ENCODE results near the gene SLC5A5.

SLC5A5 gene

DNA sequence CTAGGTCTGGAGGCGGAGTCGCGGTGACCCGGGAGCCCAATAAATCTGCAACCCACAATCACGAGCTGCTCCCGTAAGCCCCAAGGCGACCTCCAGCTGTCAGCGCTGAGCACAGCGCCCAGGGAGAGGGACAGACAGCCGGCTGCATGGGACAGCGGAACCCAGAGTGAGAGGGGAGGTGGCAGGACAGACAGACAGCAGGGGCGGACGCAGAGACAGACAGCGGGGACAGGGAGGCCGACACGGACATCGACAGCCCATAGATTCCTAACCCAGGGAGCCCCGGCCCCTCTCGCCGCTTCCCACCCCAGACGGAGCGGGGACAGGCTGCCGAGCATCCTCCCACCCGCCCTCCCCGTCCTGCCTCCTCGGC is at the start of gene SLC5A5:
SLC5A5 (plus strand) TSS at position 68 of the 373 bp plus-strand sequence. CDS start 375 bp downstream, outside the sequence.
- H3K4me3 ChIP-seq (ENCODE audit: low read length): no peak within 1 kb of the TSS
- no peak for DNase-seq (ENCODE audit: low read depth)
- peaks cover 43% of the 10 kb centered on the region for H3K27me3 ChIP-seq (replicated peaks; ENCODE audit: control insufficient read depth, insufficient read depth, low read length)
- H3K9ac ChIP-seq (ENCODE audit: low read length): no peak within 1 kb of the TSS
- H3K4me1 ChIP-seq (ENCODE audit: control insufficient read depth, insufficient read depth, low read length): peaks cover 3% of the 10 kb centered on the region
- no peaks in the 10 kb centered on the region for H3K36me3 ChIP-seq (ENCODE audit: control insufficient read depth, insufficient read depth, low read length, severe bottlenecking)
- no peaks in the 10 kb centered on the region for H3K9me3 ChIP-seq (ENCODE audit: control insufficient read depth, low read length)

DNA sequence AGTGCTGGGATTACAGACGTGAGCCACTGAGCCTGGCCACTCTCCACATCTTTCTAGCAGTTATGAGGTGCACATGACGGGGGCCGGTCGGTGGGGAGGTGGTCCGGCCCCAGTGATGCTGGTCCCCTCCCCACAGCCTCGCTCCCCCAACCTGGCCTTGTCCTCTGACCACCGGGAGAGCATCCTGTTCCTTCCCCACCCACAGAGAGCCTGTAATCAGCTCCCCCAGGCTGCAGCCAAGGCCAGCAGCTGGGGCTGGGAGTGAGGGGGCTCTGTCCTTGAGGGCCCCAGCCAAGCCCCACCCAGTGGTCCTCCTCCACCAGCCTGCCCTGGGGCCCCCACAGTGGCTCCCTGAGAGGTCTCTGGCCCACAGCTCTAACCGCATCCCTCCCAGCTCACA is 47.4 kb upstream of the SLC5A5 start:
- H3K4me1 ChIP-seq (ENCODE audit: control insufficient read depth, insufficient read depth, low read length): no peaks in the 10 kb centered on the region
- no peaks in the 10 kb centered on the region for H3K9me3 ChIP-seq (ENCODE audit: control insufficient read depth, low read length)
- H3K36me3 ChIP-seq (ENCODE audit: control insufficient read depth, insufficient read depth, low read length, severe bottlenecking): no peaks in the 10 kb centered on the region
- DNase-seq (ENCODE audit: low read depth): no peak
- H3K27me3 ChIP-seq (replicated peaks; ENCODE audit: control insufficient read depth, insufficient read depth, low read length): no peaks in the 10 kb centered on the region
- H3K9ac ChIP-seq (ENCODE audit: low read length): no peak overlapping the region
- H3K4me3 ChIP-seq (ENCODE audit: low read length): no peak overlapping the region

DNA sequence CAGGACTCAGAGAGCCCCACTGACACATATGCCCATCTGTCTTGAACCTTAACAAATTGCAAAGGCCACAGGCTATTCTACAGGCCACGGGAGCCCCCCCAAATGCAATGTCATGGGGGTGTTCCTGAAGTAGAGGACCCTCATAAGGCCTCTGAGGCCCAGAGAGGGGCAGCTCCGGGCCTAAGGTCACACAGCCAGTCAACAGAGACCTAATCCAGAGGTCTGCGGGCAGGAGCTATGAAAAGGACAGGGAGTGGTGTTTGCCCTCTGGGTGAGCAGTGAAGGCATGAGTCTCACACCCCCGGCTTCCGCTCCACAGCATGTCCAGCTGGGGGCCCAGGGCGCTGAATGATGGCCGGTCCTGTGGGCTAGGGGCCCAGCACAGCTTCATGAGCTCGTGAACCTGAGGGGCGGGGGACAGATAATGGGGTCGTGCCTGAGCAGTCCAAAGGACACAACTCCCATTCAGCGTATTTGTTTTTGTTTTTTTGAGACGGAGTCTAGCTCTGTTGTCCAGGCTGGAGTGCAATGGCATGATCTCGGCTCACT is 45.2 kb upstream of the SLC5A5 start:
- no peak for DNase-seq (ENCODE audit: low read depth)
- Histone ChIP-seq H3K4me3 (ENCODE audit: low read length) (no peak overlapping the region), H3K9ac (ENCODE audit: low read length) (no peak overlapping the region), H3K36me3 (ENCODE audit: control insufficient read depth, insufficient read depth, low read length, severe bottlenecking) (no peaks in the 10 kb centered on the region), H3K27me3 (replicated peaks; ENCODE audit: control insufficient read depth, insufficient read depth, low read length) (peaks cover 4% of the 10 kb centered on the region), H3K4me1 (ENCODE audit: control insufficient read depth, insufficient read depth, low read length) (no peaks in the 10 kb centered on the region), H3K9me3 (ENCODE audit: control insufficient read depth, low read length) (no peaks in the 10 kb centered on the region)

DNA sequence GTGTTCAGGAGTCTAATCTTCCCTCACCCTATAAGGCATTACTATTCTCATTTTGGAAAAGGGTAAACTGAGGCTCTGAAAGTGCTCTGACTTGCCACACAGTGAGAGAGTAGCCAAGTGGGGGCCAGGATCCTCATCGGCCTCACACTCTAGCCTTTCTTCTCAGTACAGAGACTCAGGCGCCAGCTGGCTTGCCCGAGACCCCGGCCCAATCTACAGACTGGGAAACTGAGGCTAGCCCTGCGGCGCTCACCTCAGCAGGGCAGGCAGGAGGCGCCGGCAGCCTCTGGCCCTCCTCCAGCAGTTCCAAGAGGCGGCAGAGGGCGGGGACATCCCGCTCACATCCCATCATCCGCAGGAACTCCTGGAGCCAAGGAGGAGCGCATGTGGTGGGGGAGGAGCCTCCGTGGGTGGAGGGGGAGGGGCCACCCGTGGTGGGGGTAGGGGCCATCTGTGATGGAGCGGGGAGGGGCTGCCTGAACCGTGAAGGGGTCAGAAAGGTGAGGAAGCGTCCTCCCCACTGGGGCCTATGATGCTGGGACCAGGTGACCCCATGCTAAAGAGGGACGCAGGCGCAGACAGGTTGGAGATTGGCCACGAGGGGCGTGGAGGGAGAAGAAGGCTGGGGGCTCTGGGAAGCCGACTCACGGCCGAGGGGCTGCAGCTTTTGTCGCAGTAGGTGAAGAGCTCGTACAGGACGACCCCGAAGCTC is 41.7 kb upstream of the SLC5A5 start:
- no peaks in the 10 kb centered on the region for H3K9me3 ChIP-seq (ENCODE audit: control insufficient read depth, low read length)
- no peak overlapping the region for H3K4me3 ChIP-seq (ENCODE audit: low read length)
- peaks cover 4% of the 10 kb centered on the region for H3K27me3 ChIP-seq (replicated peaks; ENCODE audit: control insufficient read depth, insufficient read depth, low read length)
- H3K36me3 ChIP-seq (ENCODE audit: control insufficient read depth, insufficient read depth, low read length, severe bottlenecking): peaks cover 4% of the 10 kb centered on the region
- no peak overlapping the region for H3K9ac ChIP-seq (ENCODE audit: low read length)
- DNase-seq (ENCODE audit: low read depth): no peak
- no peaks in the 10 kb centered on the region for H3K4me1 ChIP-seq (ENCODE audit: control insufficient read depth, insufficient read depth, low read length)

DNA sequence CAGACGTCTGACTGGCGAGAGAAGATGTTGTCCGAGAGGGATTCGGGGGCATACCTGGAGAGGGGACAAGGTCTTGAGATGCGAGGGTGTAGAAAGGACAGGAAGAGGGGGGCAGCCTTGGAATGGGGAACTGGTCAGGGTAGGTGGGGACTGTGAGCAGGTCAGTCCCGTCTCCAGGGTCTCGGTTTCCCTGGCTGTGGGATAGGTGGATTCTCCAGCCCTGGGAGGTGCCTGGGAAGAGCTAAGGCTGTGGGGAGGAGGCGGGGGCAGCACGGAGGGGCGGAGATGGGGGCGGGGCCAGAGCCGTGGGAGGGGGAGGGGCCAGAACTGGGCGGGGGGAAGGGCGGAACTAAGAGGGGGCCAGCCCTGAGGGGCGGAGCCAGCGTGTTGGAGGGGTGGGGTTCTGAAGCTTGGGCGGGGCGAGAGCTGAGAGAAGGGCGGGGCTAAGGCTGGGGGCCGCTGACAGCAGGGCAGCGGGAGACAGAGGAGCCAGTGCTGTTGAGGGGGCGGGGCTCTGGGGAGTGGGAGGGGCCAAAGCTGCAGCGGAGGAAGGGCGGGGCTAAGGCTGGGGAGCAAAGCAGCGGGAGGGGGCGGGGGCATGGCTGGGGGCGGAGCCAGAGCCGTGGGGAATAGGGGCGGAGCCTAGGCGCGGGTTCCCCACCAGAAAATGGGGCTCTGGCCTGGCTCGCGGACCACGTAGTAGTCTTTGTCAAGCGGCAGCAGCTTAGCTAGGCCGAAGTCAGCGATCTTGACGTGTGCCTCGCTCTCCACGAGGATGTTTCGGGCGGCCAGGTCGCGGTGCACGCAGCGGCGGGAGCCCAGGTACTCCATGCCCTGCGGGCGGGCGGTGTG is 41.0 kb upstream of the SLC5A5 start:
- DNase-seq (ENCODE audit: low read depth): peak; percentile 55
- peaks cover 4% of the 10 kb centered on the region for H3K36me3 ChIP-seq (ENCODE audit: control insufficient read depth, insufficient read depth, low read length, severe bottlenecking)
- no peaks in the 10 kb centered on the region for H3K4me1 ChIP-seq (ENCODE audit: control insufficient read depth, insufficient read depth, low read length)
- H3K9ac ChIP-seq (ENCODE audit: low read length): no peak overlapping the region
- peaks cover 4% of the 10 kb centered on the region for H3K27me3 ChIP-seq (replicated peaks; ENCODE audit: control insufficient read depth, insufficient read depth, low read length)
- no peak overlapping the region for H3K4me3 ChIP-seq (ENCODE audit: low read length)
- no peaks in the 10 kb centered on the region for H3K9me3 ChIP-seq (ENCODE audit: control insufficient read depth, low read length)

DNA sequence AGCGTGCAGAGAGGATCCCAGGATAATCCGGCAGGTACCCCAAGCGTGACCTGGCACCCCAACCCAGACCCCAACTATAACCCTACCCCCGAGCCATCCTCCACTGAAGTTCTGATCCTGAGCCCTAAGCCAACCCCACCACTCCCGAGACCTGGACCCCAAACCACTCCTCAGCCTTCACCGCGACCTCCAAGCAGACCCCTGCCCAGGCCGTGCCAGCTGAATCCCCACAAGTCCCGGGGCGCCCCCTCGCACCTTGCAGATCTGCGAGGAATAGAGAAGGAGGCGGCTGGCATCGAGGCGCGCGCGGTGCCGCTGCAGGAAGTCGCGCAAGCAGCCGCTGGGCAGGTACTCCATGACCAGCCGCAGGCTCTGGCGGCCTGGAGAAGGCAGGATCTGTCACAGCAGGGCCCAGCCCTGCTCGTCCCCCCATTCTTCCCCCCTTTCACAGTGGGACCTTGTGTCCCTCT is 40.3 kb upstream of the SLC5A5 start:
- Histone ChIP-seq H3K4me3 (ENCODE audit: low read length) (no peak overlapping the region), H3K9me3 (ENCODE audit: control insufficient read depth, low read length) (no peaks in the 10 kb centered on the region), H3K27me3 (replicated peaks; ENCODE audit: control insufficient read depth, insufficient read depth, low read length) (peaks cover 4% of the 10 kb centered on the region), H3K4me1 (ENCODE audit: control insufficient read depth, insufficient read depth, low read length) (no peaks in the 10 kb centered on the region), H3K9ac (ENCODE audit: low read length) (no peak overlapping the region), H3K36me3 (ENCODE audit: control insufficient read depth, insufficient read depth, low read length, severe bottlenecking) (peaks cover 4% of the 10 kb centered on the region)
- no peak for DNase-seq (ENCODE audit: low read depth)

DNA sequence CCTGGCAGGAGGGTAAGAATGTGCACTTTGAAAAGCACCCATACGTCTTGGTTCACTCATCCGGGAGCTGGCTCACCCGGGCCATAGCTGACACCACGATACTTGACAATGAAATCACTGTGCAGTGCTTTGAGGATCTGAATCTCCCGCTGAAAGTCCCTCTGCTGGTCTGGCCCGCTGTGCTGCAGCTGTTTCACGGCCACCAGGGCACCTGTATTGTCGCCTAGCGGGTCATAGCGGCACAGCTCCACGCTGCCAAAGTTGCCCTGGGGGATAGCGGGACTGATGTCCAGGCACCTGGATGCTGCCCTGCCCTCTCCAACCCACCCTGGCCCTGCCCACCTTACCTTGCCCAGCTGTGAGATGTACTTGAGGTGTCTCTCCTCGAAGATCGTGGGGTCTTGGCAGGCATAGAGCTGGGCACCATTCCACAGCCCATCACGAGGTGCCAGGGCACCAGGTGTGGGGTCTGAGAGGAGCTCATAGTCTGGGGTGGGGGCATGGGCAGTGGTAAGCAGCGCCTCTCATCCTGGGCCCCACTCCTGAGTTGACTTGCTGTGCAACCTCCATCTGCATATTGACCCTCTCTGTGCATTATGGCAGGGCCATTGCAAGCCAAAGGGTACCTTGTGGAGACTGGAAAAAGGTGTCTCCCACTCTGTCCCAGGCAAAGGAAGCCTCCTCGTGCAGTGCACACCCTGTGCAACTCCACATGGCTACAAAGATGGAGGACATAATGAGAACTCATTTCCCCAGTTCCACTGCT is 39.1 kb upstream of the SLC5A5 start:
- Histone ChIP-seq H3K9me3 (ENCODE audit: control insufficient read depth, low read length) (no peaks in the 10 kb centered on the region), H3K36me3 (ENCODE audit: control insufficient read depth, insufficient read depth, low read length, severe bottlenecking) (peaks cover 5% of the 10 kb centered on the region), H3K4me1 (ENCODE audit: control insufficient read depth, insufficient read depth, low read length) (no peaks in the 10 kb centered on the region), H3K27me3 (replicated peaks; ENCODE audit: control insufficient read depth, insufficient read depth, low read length) (peaks cover 4% of the 10 kb centered on the region), H3K9ac (ENCODE audit: low read length) (no peak overlapping the region), H3K4me3 (ENCODE audit: low read length) (no peak overlapping the region)
- DNase-seq (ENCODE audit: low read depth): no peak

DNA sequence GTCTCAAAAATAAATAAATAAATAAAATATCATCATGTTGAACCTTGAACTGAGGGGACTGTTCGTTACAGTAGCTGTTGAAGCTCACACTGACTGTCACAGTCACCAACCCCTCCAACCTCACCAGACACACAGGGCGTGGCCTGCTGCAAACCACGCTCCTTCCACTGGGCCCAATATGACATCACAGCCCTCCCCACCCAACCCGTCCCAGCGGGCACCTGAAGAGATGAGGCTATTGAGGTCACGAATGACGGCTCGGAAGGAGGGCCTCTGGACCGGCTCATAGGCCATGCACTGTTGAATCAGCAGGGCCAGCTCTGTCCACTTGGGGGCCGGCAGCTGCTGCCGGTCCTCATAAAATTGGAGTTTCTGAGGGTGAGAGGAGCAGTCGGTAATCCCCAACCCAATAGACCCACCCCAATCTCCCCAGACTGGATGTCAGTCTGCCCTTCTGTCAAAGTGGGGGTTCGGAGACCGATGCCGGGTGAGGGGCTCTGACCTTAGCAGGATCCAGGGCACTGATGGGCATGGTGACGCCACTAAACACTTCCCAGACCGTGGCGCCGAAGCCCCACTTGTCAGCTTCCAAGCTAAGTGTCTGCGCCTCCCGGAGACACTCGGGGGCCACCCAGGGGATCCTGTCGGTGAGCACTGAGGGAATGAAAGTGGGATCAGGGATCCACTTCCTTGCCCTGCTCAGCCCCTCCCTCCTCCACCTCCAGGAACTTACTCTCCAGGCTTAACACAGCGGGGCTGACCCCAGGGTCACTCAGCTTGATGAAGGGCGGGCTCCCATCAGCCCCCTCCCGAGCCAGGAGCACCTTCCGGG is 37.2 kb upstream of the SLC5A5 start:
- peaks cover 11% of the 10 kb centered on the region for H3K36me3 ChIP-seq (ENCODE audit: control insufficient read depth, insufficient read depth, low read length, severe bottlenecking)
- DNase-seq (ENCODE audit: low read depth): no peak
- no peak overlapping the region for H3K9ac ChIP-seq (ENCODE audit: low read length)
- H3K9me3 ChIP-seq (ENCODE audit: control insufficient read depth, low read length): no peaks in the 10 kb centered on the region
- H3K4me3 ChIP-seq (ENCODE audit: low read length): no peak overlapping the region
- peaks cover 4% of the 10 kb centered on the region for H3K4me1 ChIP-seq (ENCODE audit: control insufficient read depth, insufficient read depth, low read length)
- peaks cover 4% of the 10 kb centered on the region for H3K27me3 ChIP-seq (replicated peaks; ENCODE audit: control insufficient read depth, insufficient read depth, low read length)

DNA sequence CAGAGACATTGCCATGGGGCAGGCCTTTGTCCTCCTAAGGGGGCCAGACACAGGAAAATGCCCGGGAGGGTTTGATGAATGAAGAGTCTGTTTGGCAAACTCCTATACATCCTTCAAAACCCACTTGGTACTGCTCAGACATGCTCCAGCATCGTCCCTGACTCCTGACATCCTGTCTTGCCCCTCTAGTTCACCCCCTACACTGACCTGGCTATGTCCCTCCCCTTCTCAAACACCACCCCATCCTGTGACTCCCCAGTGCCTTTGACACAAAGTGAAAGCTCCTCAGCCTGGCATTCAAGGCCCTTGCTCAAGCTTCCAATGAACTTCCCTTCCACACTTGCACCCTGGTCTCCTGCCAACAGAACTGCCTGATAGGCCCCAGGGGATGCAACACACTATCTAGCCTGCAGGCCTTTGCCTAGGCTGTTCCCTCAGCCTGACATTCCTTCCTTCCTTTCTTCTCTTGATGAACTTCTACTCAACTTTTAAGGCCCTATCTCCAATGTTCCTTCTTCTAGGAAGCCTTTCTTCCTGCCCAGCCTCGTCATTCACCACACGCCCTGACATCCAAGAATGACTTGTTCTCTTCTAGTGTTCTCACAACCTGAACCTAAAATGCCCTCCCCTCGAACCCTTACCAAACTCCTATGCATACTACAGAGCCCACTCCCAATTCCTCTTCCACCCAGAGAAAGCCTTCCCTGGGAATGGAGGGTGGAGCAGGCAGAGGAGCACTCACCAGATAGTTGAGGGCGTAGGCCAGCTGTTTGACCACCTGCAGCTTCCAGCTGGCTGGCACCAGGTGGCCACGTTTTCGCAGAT is 36.4 kb upstream of the SLC5A5 start:
- no peak for DNase-seq (ENCODE audit: low read depth)
- H3K36me3 ChIP-seq (ENCODE audit: control insufficient read depth, insufficient read depth, low read length, severe bottlenecking): peaks cover 11% of the 10 kb centered on the region
- H3K9ac ChIP-seq (ENCODE audit: low read length): no peak overlapping the region
- H3K27me3 ChIP-seq (replicated peaks; ENCODE audit: control insufficient read depth, insufficient read depth, low read length): peaks cover 2% of the 10 kb centered on the region
- no peak overlapping the region for H3K4me3 ChIP-seq (ENCODE audit: low read length)
- peaks cover 4% of the 10 kb centered on the region for H3K4me1 ChIP-seq (ENCODE audit: control insufficient read depth, insufficient read depth, low read length)
- no peaks in the 10 kb centered on the region for H3K9me3 ChIP-seq (ENCODE audit: control insufficient read depth, low read length)

DNA sequence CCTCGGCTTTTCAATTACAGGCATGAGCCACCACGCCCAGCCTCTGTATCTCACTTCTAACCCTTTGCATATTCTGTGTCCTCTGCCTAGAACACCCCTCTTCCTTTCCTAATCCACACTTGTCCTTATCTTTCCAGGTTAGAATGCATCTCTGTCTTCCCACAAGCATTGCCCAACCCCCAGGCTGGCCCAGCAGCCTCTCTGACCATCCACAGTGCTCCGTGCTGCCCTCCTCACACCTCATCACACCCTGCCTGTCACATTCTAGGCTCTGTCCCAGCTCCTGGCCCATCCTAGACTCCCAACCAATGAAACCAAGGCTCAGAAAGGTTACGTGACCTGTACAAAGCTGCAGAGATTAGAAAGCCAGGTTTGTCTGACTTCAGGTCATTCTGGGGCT is 35.2 kb upstream of the SLC5A5 start:
- peaks cover 5% of the 10 kb centered on the region for H3K4me1 ChIP-seq (ENCODE audit: control insufficient read depth, insufficient read depth, low read length)
- H3K9me3 ChIP-seq (ENCODE audit: control insufficient read depth, low read length): no peaks in the 10 kb centered on the region
- DNase-seq (ENCODE audit: low read depth): no peak
- H3K27me3 ChIP-seq (replicated peaks; ENCODE audit: control insufficient read depth, insufficient read depth, low read length): peaks cover 7% of the 10 kb centered on the region
- peaks cover 11% of the 10 kb centered on the region for H3K36me3 ChIP-seq (ENCODE audit: control insufficient read depth, insufficient read depth, low read length, severe bottlenecking)
- no peak overlapping the region for H3K4me3 ChIP-seq (ENCODE audit: low read length)
- no peak overlapping the region for H3K9ac ChIP-seq (ENCODE audit: low read length)
